OCI-LY7 (cell line): ENCODE results near the gene LRGUK.

Experiments used
- EZH2phosphoT487 ChIP-seq: fragments of 200-600 bp; sonication (generic); IDR thresholded peaks from 2 replicates; pipeline ENCODE4 v1.6.1; 2018; ENCODE audit warnings: low read depth, borderline replicate concordance, mild to moderate bottlenecking, mixed run types, antibody characterized with exemption, low read length, moderate library complexity, mixed read lengths
- TF ChIP-seq, protein P1 (sequence below): fragments of 200-600 bp; sonication (generic); conservative IDR thresholded peaks from 2 replicates; pipeline ENCODE4 v1.5.1; 2014; ENCODE audit warnings: mild to moderate bottlenecking, antibody characterized with exemption, low read length, moderate library complexity, mixed read lengths

DNA sequence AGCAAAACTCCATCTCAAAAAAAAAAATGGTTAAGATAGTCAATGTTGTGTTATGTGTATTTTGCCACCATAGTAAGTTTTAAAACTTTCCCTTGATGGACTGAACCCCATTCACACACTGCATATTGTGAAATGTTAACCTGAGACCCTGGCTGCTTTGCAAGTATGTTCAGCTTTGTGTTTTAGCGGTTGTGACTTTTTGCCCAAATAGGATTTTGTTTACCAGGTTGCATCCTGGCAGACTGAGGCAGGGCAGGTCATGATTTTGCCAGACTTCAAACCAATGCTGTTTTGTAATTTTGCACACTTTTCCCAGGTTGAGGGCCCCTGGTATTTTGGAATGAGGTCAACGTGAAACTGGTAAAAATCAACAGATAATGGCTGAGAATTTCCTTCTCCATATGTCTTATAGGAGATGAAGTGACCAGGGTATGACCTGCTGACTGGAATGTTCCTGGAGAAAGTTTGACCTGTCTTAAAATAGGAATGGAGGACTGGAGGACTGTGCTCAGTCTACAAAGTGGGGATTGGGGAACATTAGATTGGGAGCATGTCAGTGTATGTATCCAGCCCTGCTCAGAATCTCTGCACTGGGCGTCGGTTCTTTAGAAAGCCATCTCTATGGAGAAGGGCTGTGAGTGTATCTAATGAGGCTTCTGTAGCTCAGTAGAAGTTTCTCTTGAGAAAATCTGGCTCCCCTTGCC lies 76.2 kb downstream of the LRGUK start:
- TF ChIP-seq, protein P1, sequence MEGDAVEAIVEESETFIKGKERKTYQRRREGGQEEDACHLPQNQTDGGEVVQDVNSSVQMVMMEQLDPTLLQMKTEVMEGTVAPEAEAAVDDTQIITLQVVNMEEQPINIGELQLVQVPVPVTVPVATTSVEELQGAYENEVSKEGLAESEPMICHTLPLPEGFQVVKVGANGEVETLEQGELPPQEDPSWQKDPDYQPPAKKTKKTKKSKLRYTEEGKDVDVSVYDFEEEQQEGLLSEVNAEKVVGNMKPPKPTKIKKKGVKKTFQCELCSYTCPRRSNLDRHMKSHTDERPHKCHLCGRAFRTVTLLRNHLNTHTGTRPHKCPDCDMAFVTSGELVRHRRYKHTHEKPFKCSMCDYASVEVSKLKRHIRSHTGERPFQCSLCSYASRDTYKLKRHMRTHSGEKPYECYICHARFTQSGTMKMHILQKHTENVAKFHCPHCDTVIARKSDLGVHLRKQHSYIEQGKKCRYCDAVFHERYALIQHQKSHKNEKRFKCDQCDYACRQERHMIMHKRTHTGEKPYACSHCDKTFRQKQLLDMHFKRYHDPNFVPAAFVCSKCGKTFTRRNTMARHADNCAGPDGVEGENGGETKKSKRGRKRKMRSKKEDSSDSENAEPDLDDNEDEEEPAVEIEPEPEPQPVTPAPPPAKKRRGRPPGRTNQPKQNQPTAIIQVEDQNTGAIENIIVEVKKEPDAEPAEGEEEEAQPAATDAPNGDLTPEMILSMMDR: no peak
- TF ChIP-seq EZH2phosphoT487: no peak
